Neural cell (in vitro differentiated cells): ENCODE measurements around the gene DIO2. TPM values are rescaled to one million over a fixed set of nuclear protein-coding genes. Genes with fewer than 3 reads are reported as not detected.
A peak's percentile ranks its signal among the peaks of the same experiment; 100 is the strongest.

Experiments
- H2AFZ ChIP-seq: fragments of 200-600, 300-800 bp; sonication (generic), shearing (Covaris generic); 2 replicates; pipeline ENCODE4 v1.6.0; 2014; ENCODE audit warnings: low read depth, mild to moderate bottlenecking, antibody characterized with exemption, low read length, moderate library complexity
- H3F3A ChIP-seq: fragments of 200-600 bp; shearing (Covaris generic); 2 replicates; pipeline ENCODE4 v1.6.1; 2016; ENCODE audit warnings: mild to moderate bottlenecking, moderate library complexity, mixed read lengths, antibody characterized with exemption, low read length; ENCODE audit not compliant: insufficient read depth, poor library complexity, severe bottlenecking
- H3K27ac ChIP-seq: fragments of 200-600, 300-800 bp; sonication (generic), shearing (Covaris generic); 2 replicates; pipeline ENCODE4 v1.5.1; 2014; ENCODE audit warnings: mild to moderate bottlenecking, low read length, moderate library complexity
- H3K27me3 ChIP-seq: fragments of 300-800, 200-600 bp; sonication (generic), shearing (Covaris generic); 2 replicates; pipeline ENCODE4 v1.6.0; 2014; ENCODE audit warnings: mild to moderate bottlenecking, low read depth, low read length, moderate library complexity; ENCODE audit not compliant: insufficient read depth
- H3K36me3 ChIP-seq: fragments of 300-800, 200-600 bp; sonication (generic), shearing (Covaris generic); 2 replicates; pipeline ENCODE4 v1.5.1; 2014; ENCODE audit warnings: mild to moderate bottlenecking, antibody characterized with exemption, low read length, moderate library complexity; ENCODE audit not compliant: insufficient read depth
- H3K4me2 ChIP-seq: fragments of 300-800, 200-600 bp; sonication (generic), shearing (Covaris generic); 2 replicates; pipeline ENCODE4 v1.6.0; 2014; ENCODE audit warnings: mild to moderate bottlenecking, low read length
- H3K4me3 ChIP-seq: fragments of 300-800, 200-600 bp; sonication (generic), shearing (Covaris generic); 2 replicates; pipeline ENCODE4 v1.5.1; 2014; ENCODE audit warnings: mild to moderate bottlenecking, low read length, moderate library complexity
- H3K79me2 ChIP-seq: fragments of 200-600 bp; shearing (Covaris generic); replicated peaks from 2 replicates; pipeline ENCODE4 v1.6.0; 2014; ENCODE audit warnings: mild to moderate bottlenecking, low read length, moderate library complexity; ENCODE audit not compliant: insufficient read depth
- H3K9ac ChIP-seq: fragments of 300-800, 200-600 bp; sonication (generic), shearing (Covaris generic); 2 replicates; pipeline ENCODE4 v1.6.1; 2016; ENCODE audit warnings: mild to moderate bottlenecking, low read length, mixed read lengths
- H3K9me2 ChIP-seq: fragments of 200-600 bp; shearing (Covaris generic); 2 replicates; pipeline ENCODE4 v1.6.1; 2016; ENCODE audit warnings: mild to moderate bottlenecking, low read length, mixed read lengths; ENCODE audit not compliant: insufficient read depth
- H3K9me3 ChIP-seq: fragments of 200-600, 300-800 bp; sonication (generic), shearing (Covaris generic); 2 replicates; pipeline ENCODE4 v1.6.1; 2016; ENCODE audit warnings: mild to moderate bottlenecking, mixed run types, low read length, moderate library complexity, mixed read lengths
- H4K20me1 ChIP-seq: fragments of 200-600 bp; shearing (Covaris generic); 2 replicates; pipeline ENCODE4 v1.6.1; 2016; ENCODE audit warnings: mild to moderate bottlenecking, mixed run types; ENCODE audit not compliant: insufficient read depth
- CTCF ChIP-seq: fragments of 450-650 bp; IDR thresholded peaks from 2 replicates; pipeline ENCODE4 v1.5.1; 2014; ENCODE audit warnings: antibody characterized with exemption, mild to moderate bottlenecking, moderate library complexity; ENCODE audit not compliant: poor library complexity, severe bottlenecking
- EP300 ChIP-seq: fragments of 450-650 bp; conservative IDR thresholded peaks from 2 replicates; pipeline ENCODE4 v1.6.1; 2014; ENCODE audit warnings: antibody characterized with exemption, mild to moderate bottlenecking, moderate library complexity; ENCODE audit not compliant: poor library complexity, severe bottlenecking
- EZH2 ChIP-seq: fragments of 200-600, 300-800 bp; shearing (Covaris generic), sonication (generic); IDR thresholded peaks from 2 replicates; pipeline ENCODE4 v1.6.1; 2014; ENCODE audit warnings: antibody characterized with exemption, low read length, borderline replicate concordance, mild to moderate bottlenecking; ENCODE audit not compliant: insufficient read depth, poor library complexity, severe bottlenecking
- MXI1 ChIP-seq: fragments of 450-650 bp; conservative IDR thresholded peaks from 2 replicates; pipeline ENCODE4 v1.6.1; 2014; ENCODE audit warnings: antibody characterized with exemption, mild to moderate bottlenecking; ENCODE audit not compliant: poor library complexity, severe bottlenecking
- POLR2AphosphoS5 ChIP-seq: IDR thresholded peaks from 2 replicates; pipeline ENCODE4 v1.6.1; 2012
- RAD21 ChIP-seq: fragments of 450-650 bp; conservative IDR thresholded peaks from 2 replicates; pipeline ENCODE4 v1.6.1; 2014; ENCODE audit warnings: antibody characterized with exemption, mild to moderate bottlenecking, moderate library complexity
- REST ChIP-seq: IDR thresholded peaks from 2 replicates; pipeline ENCODE4 v1.6.1; 2012; ENCODE audit warnings: borderline replicate concordance
- SMC3 ChIP-seq: fragments of 450-650 bp; conservative IDR thresholded peaks from 2 replicates; pipeline ENCODE4 v1.6.1; 2014; ENCODE audit warnings: antibody characterized with exemption, mild to moderate bottlenecking, moderate library complexity; ENCODE audit not compliant: poor library complexity
- TAF1 ChIP-seq: IDR thresholded peaks from 2 replicates; pipeline ENCODE4 v1.6.1; 2012; ENCODE audit warnings: low read depth
- polyA plus RNA-seq: library from polyadenylated mRNA; depleted of rRNA; stranded (reverse); fragments of >200 nt; gene quantifications from 2 replicates; pipeline ENCODE4 v1.2.3, GENCODE V29; 2014

Gene DIO2
- polyA plus RNA-seq, 1 donor from 2014 or later: 1.3 TPM

- Histone ChIP-seq H4K20me1 (no peaks in the 10 kb centered on the region), H3K27me3 (no peaks in the 10 kb centered on the region), H3K36me3 (no peaks in the 10 kb centered on the region), H3K79me2 (no peaks in the 10 kb centered on the region), H3K4me2 (no peak overlapping the region), H3K9me2 (no peaks in the 10 kb centered on the region), H3K9ac (no peak overlapping the region), H3K27ac (peak overlapping the region; percentile 57), H2AFZ (no peak overlapping the region), H3K9me3 (no peaks in the 10 kb centered on the region), H3F3A (no peaks in the 10 kb centered on the region), H3K4me3 (peak overlapping the region; percentile 2)
- TF ChIP-seq RAD21 (peak; percentile 14), REST (peak; percentile 60), EP300 (peak; percentile 64), MXI1 (no peak), POLR2AphosphoS5 (no peak), CTCF (no peak)
Observed at GRCh38 chr14:80215756-80216581, 4.7 kb upstream of the DIO2 start.

- H2AFZ ChIP-seq: no peak overlapping the region
- no peaks in the 10 kb centered on the region for H3K9me2 ChIP-seq
Observed at GRCh38 chr14:80215081-80215480, 3.8 kb upstream of the DIO2 start.

More at GRCh38 chr14:80215081-80215480, 3.8 kb upstream of the DIO2 start:
- H3K79me2 ChIP-seq: no peaks in the 10 kb centered on the region
- H3K9ac ChIP-seq: no peak overlapping the region
- H3F3A ChIP-seq: no peaks in the 10 kb centered on the region
- H3K36me3 ChIP-seq: no peaks in the 10 kb centered on the region
- no peaks in the 10 kb centered on the region for H3K27me3 ChIP-seq
- H3K4me3 ChIP-seq: no peak overlapping the region
- no peaks in the 10 kb centered on the region for H3K9me3 ChIP-seq
- H3K27ac ChIP-seq: peak overlapping the region; percentile 57
- no peaks in the 10 kb centered on the region for H4K20me1 ChIP-seq
- no peak overlapping the region for H3K4me2 ChIP-seq
- no peak for TF ChIP-seq EZH2
- no peak for TF ChIP-seq TAF1
- TF ChIP-seq MXI1: no peak
- TF ChIP-seq REST: no peak
- no peak for TF ChIP-seq RAD21
- TF ChIP-seq POLR2AphosphoS5: no peak
- TF ChIP-seq CTCF: no peak
- no peak for TF ChIP-seq SMC3
- no peak for TF ChIP-seq EP300
